Measurements from ENCODE around the gene GPR180. TPM values are rescaled to one million over a fixed set of nuclear protein-coding genes. Genes with fewer than 3 reads are reported as not detected.
"Not testable (repeated sequence)": the region's sequence is repeated elsewhere in the genome, so short reads cannot be mapped to it uniquely, and the experiment has no call there.

Gene GPR180
- total RNA-seq, 1 donor from 2014 or later: 7.1 TPM

DNA sequence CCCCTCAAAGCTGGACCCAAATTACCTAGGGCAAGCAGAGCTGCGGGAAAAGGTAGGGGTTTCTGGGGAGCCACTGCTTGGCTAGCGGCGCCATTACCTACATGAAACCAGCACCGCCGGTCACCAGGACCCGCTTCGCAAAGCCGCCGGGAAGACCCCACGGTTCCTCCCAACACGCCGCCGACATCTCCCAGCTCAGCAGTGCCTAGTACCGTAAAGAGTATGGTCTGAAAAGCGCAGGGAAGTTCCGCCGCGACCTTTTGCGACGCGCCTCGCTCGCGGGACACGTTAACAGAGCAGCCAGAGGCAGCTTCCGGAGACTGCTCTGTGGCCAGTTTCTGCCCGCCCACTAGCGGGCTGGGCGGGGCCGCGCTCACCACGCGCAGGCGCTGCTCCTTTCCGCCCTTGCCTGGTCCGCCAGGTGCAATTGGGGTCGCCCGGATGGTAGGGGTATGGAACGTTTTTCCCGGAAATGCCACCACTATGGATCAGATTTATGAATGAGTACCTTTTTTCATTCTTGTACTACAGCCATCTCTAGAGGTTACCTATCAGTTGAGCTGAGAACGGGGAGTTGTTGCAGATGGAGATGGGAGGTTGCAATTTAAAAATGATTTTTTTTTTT, 5.6 kb upstream of the GPR180 start, which contains the start of gene TGDS:
TSS of gene TGDS (minus strand) at position 203 of the 625 bp plus-strand sequence. CDS start at position 187, 16 bp downstream.
- intact Hi-C loops (cut with micrococcal nuclease): loop anchor here (1.0 to 2.0 kb wide), 2 partner anchors 25 to 47 kb away; no protein-coding TSS in a partner anchor

DNA sequence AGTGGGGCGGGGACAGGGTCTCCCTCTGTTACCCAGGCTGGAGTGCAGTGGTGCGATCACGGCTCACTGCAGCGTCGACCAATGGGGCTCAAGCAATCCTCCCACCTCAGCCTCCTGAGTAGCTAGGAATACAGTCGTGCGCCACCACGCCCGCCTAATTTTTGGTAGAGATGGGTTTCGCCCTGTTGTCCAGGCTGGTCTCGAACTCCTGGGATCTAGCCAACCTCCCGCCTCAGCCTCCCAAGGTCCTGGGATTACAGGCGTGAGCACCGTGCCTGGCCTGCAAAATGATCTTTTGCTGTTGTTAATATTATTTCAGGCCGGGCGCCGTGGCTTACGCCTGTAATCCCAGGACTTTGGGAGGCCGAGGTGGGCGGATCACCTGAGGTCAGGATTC, 5.1 kb upstream of the GPR180 start:
- intact Hi-C loops (cut with micrococcal nuclease): loop anchor here (1.0 to 2.0 kb wide), 2 partner anchors 24 to 47 kb away; no protein-coding TSS in a partner anchor

- intact Hi-C loops (cut with micrococcal nuclease): no loop called here
Observed at GRCh38 chr13:94598281-94598680, 3.4 kb upstream of the GPR180 start.

DNA sequence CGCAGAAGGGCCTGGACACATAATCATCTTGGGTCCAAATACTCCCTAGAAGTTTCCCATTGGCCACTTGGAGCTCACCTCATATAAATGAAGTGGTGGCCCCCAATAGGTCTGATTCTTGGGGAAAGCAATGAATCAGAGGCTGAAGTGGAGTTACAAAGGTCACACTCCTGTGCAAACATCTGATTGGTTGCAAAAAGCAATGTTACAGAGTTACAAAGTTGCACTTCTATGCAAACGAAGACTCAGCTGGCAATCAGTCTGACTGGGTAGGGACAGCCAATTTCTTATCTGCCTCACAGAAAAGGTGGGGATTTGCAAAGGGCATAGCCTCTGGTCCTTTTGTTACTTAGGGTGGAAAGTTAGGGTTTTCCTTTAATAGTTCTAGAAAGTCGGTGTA, 1.8 kb upstream of the GPR180 start:
- intact Hi-C loops (cut with micrococcal nuclease): loop anchor here (5.0 kb wide), 3 partner anchors 163 to 1077 kb away; partner anchors contain the start of gene DNAJC3

DNA sequence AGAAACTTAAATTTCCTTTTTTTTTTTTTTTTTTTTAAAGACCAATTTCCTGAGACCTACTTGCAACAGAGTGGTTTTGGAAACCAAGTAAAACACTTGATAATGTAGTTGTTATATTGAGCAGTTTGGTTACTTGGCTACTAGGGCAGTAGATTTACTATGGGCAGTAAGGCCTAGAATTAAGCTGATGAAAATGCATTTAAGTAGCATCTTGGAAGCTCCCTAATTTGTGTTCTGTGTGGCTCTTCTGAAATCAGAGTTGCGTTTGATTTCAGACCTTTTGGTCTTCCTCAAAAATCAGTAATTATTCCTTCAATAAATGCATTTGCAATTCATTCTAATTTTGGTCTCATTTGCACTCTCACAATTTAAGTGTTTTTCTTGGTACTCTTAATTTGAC, 810 bp downstream of the GPR180 start:
- intact Hi-C loops (cut with micrococcal nuclease): loop anchor here (1.0 to 5.0 kb wide), 4 partner anchors 15 to 1075 kb away; partner anchors contain the start of gene DNAJC3

DNA sequence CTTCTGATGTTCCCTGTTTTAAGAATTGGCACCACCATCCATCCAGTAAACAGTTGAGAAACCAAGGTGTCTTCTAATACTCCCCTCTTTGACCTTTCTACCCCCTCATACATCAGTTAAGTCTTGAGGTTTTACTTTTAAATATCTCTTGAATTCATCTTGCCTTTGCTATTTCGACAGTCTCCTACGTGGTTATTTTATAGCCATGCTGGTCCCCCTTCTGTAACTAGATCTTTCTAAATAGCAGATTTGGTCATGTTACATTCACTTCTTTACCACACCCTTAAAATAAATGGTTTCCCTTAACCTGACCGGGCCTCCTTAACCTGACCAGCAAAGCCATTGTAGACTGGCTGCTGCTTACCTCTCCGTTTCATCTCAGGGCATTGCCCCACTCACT, 5.4 kb downstream of the GPR180 start:
- intact Hi-C loops (cut with micrococcal nuclease): no loop called here

DNA sequence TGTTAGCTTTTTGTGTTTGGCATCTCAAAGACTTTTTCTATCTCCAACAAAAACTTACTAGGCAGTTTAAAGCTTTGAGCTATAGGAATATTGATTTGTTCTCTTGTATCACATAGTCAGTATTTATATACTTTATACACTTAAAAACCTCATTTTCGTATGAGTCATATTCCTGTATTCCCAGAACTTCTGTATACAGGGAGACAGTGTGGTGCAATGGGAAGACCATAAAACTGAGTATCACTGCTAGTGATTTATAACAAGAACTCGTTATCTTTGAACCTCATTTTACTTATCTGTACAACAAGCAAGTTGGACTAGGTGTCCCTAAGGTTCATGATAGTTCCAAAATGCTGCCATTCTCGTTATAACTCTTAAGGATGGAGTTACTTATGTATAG, 6.3 kb downstream of the GPR180 start:
- intact Hi-C loops (cut with micrococcal nuclease): no loop called here

DNA sequence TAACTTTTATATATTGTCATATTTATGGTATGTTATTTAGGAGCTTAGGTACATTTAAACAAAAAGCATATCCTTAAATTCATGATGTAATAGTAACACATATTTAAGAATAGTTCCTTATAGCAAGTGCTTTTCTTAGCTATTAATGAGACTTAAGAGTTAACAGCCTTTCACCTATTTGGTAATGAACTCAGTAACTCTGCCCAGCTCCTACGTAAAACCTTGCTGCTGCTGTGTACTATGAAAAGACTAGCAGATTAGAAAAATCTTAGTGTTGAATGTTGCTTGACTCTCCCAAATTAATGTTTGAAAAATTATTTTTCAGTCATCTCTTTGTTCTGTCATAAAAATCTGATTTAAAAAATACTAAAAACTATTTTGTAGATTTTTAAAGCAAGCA, 6.9 kb downstream of the GPR180 start:
- intact Hi-C loops (cut with micrococcal nuclease): no loop called here

- intact Hi-C loops (cut with micrococcal nuclease): no loop called here
Observed at GRCh38 chr13:94609196-94609595, 7.5 kb downstream of the GPR180 start.

- intact Hi-C loops (cut with micrococcal nuclease): no loop called here
Observed at GRCh38 chr13:94610475-94610874, 8.8 kb downstream of the GPR180 start.

- intact Hi-C loops (cut with micrococcal nuclease): no loop called here
Observed at GRCh38 chr13:94612050-94612449, 10.4 kb downstream of the GPR180 start.

DNA sequence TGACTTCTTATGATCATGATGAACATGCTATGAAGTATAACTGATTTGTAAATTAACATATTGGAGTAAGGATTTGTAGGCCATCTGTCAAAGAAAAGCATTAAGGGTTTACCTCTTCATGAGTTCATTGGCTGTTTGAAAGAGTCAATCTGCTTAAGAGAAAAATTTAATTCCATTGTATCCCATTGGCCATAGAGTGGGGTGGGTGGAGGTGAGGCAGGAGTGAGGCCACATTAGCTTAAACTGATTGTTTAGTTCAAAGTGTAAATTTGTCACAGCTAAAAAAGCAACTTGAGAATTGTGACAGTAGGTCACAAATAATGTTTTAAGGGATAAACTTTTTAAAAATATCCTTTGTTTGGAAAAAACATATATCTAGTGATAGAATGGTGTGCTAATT, 11.4 kb downstream of the GPR180 start:
- intact Hi-C loops (cut with micrococcal nuclease): no loop called here

GRCh38 chr13:94617389-94618000, 15.8 kb downstream of the GPR180 start:
- intact Hi-C loops (cut with micrococcal nuclease): loop anchor here (1.0 kb wide), 3 partner anchors 15 to 255 kb away; no protein-coding TSS in a partner anchor

DNA sequence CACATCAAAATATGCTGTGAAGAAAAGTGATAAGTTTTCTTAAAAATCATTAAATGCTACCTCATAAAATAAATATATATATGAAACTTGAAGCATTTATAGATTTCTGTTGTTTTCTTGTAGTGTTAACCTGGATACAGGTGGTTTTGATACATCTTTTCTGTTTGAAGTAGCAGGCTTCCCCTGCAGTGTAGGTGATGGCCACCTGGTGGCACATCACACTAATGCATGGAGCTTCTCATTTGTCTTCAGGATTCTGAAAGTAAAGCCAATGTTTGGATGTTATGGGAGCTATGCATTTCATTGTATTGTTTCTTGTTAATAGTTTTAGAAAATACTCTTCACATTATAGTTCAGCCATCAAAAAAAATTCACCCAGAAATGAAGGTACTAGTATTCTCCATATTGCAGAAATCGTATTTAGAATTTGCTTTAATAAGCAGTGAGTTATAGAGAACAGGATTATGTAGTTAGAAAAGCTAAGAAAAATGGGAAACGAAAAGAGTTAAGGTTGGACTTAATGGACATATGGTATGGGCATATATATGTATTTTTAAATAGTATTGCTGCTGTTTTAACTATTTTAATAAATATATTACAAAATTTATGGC, 18.7 kb downstream of the GPR180 start:
- intact Hi-C loops (cut with micrococcal nuclease): loop anchor here (2.0 kb wide), 1 partner anchor 24 kb away; the partner anchor contains the start of gene TGDS

GRCh38 chr13:94622344-94622743, 20.7 kb downstream of the GPR180 start:
- intact Hi-C loops (cut with micrococcal nuclease): no loop called here

GRCh38 chr13:94623316-94623715, 21.7 kb downstream of the GPR180 start:
- intact Hi-C loops (cut with micrococcal nuclease): no loop called here

DNA sequence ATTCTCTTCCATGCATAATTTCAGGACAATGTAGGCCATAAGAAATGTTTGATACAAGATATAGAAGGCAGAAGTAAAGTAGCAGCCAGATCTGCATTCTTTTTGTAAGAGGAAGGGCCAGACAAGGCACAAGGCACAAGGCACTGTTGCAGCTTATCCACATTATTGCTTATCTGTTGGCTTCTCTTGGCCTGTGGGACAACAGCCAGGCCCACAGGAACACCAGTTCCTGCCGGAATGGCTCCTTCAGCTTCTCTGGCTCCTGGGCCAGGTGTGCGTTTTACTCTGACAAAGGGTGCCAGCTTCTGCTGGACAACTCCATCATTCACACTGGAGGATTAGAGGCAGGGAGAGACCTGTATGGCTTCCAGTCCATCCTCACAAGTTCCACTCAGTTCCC, 29.2 kb downstream of the GPR180 start:
- intact Hi-C loops (cut with micrococcal nuclease): no loop called here

DNA sequence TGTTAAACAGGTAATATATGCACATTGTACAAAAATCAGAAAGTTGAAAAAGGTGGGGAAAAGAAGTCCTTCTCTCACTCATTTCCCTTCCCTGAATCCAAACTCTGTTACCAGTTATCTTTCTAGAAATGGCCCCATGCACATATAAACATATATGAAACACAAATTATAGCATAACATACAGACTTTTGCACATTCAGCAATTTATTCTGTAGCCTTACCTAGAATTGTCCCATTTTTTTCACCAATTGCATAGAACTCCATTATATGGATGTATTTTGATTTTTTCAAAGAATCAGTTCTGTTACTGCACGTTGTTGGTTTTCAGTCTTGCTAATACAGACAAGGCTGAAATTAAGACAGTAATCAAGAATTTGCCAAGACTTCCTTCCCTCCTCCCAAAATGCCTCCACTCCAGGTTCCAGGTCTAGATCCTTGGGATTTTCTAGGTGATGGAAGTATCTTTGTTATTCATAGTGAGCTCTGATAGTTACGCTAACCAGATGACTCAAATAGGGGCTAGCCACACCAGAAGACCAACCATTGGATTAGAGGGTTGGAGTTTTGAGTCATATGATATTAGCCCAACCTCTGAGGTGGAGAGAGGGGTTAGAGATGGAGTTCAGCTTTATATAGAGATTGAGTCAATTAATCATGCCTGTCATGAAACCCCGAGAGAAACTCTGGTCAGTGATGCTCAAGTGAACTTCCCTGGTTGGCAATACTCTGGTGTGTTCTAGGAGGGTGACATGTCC, 30.7 kb downstream of the GPR180 start:
- intact Hi-C loops (cut with micrococcal nuclease): no loop called here

DNA sequence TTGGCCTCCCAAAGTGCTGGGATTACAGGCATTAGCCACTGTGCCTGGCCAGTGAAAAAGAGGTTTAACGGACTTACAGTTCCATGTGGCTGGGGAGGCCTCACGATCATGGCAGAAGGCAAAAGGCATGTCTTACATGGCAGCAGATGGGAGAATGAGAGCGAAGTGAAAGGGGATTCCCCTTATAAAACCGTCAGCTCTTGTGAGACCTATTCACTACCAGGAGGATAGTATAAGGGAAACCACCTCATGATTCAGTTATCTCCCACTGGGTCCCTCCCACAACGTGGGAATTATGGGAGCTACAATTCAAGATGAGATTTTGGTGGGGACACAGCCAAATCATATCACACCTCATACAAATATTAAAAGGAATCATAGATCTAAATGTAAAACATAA, 34.4 kb downstream of the GPR180 start:
- intact Hi-C loops (cut with micrococcal nuclease): not testable (repeated sequence)

DNA sequence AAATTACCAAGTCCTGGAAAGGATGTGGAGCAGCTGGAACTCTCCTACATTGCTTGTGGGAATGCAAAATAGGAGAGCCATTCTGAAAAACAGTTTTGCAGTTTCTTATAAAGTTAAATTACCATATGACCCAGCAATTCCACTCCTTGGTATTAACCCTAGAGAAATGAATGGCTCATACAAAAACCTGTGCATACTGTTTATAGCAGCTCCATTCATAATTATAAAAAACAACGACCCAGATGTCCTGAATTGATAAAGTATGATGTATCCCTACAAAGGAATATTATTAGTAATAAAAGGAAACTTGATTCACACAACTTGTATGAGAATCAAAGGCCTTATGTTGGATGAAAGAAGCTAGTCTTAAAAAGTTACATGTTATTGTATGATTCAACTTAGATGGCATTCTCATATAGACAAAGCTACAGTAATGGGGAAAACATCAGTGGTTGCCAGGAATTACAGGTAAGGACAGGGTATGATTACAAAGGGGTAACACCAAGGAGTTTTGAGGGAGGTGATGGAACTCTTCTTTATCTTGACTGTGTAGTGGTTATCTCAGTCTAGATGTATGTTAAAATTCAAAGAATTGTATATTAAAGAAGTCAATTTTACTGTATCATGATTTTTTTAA, 35.4 kb downstream of the GPR180 start:
- intact Hi-C loops (cut with micrococcal nuclease): no loop called here

DNA sequence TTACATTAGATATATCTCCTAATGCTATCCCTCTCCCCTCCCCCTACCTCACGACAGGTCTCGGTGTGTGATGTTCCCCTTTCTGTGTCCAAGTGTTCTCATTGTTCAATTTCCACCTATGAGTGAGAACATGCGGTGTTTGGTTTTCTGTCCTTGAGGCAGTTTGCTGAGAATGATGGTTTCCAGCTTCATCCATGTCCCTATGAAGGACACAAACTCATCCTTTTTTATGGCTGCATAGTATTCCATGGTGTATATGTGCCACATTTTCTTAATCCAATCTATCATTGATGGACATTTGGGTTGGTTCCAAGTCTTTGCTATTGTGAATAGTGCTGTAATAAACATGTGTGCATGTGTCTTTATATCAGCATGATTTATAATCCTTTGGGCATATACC, 36.0 kb downstream of the GPR180 start:
- intact Hi-C loops (cut with micrococcal nuclease): not testable (repeated sequence)

Data from T-helper 2 cell treated with Interferon-gamma antibody and Interleukin-4, amounts not matched to agents 100 ng/mL and 5 ng/mL, for 36 hours (primary cell).